ENCODE results near the gene TCF12. TPM values are rescaled to one million over a fixed set of nuclear protein-coding genes. Genes with fewer than 3 reads are reported as not detected.
A peak's percentile ranks its signal among the peaks of the same experiment; 100 is the strongest.
"Not testable (repeated sequence)": the region's sequence is repeated elsewhere in the genome, so short reads cannot be mapped to it uniquely, and the experiment has no call there.

Gene TCF12
- polyA plus RNA-seq, 1 donor (not counting 4 experiments of a cell fraction or from before 2014, with no cell fraction given), result 48.3 TPM

DNA sequence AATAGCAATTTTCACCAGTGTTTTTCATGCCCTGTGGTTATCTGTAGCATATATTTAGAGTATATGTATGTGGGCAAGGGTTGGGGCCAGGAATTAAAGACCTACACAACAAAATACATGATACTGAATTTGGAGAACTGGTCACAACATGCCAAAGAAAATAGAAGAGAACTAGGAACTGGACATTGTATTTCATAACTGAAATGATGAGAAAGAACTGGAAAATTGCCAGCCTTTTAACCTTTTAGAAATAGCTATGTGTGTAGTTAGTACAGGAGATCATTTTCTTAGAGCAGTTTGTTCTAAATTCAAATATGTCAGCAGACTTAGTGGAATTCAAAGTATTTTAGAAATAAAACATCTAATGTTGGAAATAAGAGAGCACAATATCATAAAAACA is 230.8 kb downstream of the TCF12 start:
- Histone ChIP-seq H3K4me1 (ENCODE audit: control insufficient read depth, extremely low read depth, insufficient read depth, low read length) (peaks cover 25% of the 10 kb centered on the region), H3K4me2 (ENCODE audit: control insufficient read depth, extremely low read depth, insufficient read depth, low read depth, low read length) (peak overlapping the region; percentile 3), H3K27me3 (ENCODE audit: control insufficient read depth, extremely low read depth, insufficient read depth, low read length) (no peaks in the 10 kb centered on the region), H3K36me3 (ENCODE audit: control insufficient read depth in 2 of 2, extremely low read depth in 1 of 2, insufficient read depth in 2 of 2, low read length in 2 of 2) (peaks cover 0 to 3% of the 10 kb centered on the region in 2 experiments), H2AFZ (ENCODE audit: control insufficient read depth, low read length) (no peak overlapping the region), H3K79me2 (ENCODE audit: control insufficient read depth, insufficient read depth, low read length) (peaks cover 2% of the 10 kb centered on the region), H3K4me3 (ENCODE audit: control insufficient read depth in 2 of 3, extremely low read depth in 1 of 3, insufficient read depth in 2 of 3, low read depth in 1 of 3, low read length in 3 of 3) (no peak overlapping the region), H4K20me1 (ENCODE audit: control insufficient read depth, extremely low read depth, insufficient read depth, low read length) (no peaks in the 10 kb centered on the region), H3K27ac (ENCODE audit: control insufficient read depth, insufficient read depth, low read length) (no peak overlapping the region), H3K9me1 (ENCODE audit: control insufficient read depth, extremely low read depth, insufficient read depth, low read length) (no peaks in the 10 kb centered on the region), H3K9me3 (ENCODE audit: control insufficient read depth, low read depth, low read length) (no peaks in the 10 kb centered on the region), H3K9ac (ENCODE audit: control insufficient read depth, extremely low read depth, insufficient read depth, low read length) (no peak overlapping the region)
- DNase-seq (ENCODE audit: low read depth, low spot score) (no peak), FAIRE-seq (peak; percentile 23)
- TF ChIP-seq EZH2 (IDR thresholded peaks at IDR 0.05; ENCODE audit: low read length), result no peak
- TF ChIP-seq, protein P1, sequence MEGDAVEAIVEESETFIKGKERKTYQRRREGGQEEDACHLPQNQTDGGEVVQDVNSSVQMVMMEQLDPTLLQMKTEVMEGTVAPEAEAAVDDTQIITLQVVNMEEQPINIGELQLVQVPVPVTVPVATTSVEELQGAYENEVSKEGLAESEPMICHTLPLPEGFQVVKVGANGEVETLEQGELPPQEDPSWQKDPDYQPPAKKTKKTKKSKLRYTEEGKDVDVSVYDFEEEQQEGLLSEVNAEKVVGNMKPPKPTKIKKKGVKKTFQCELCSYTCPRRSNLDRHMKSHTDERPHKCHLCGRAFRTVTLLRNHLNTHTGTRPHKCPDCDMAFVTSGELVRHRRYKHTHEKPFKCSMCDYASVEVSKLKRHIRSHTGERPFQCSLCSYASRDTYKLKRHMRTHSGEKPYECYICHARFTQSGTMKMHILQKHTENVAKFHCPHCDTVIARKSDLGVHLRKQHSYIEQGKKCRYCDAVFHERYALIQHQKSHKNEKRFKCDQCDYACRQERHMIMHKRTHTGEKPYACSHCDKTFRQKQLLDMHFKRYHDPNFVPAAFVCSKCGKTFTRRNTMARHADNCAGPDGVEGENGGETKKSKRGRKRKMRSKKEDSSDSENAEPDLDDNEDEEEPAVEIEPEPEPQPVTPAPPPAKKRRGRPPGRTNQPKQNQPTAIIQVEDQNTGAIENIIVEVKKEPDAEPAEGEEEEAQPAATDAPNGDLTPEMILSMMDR (optimal IDR thresholded peaks at IDR 0.05 in 1 of 3, IDR thresholded peaks at IDR 0.05 in 1 of 3, conservative IDR thresholded peaks at IDR 0.05 in 1 of 3; ENCODE audit: extremely low read depth in 1 of 3, insufficient read depth in 2 of 3, low read length in 3 of 3), result no peak
- dilution Hi-C loops (cut with MboI; ENCODE audit: extremely low pct_ligation_motif_present, low sequenced_read_pairs), result no loop called here

DNA sequence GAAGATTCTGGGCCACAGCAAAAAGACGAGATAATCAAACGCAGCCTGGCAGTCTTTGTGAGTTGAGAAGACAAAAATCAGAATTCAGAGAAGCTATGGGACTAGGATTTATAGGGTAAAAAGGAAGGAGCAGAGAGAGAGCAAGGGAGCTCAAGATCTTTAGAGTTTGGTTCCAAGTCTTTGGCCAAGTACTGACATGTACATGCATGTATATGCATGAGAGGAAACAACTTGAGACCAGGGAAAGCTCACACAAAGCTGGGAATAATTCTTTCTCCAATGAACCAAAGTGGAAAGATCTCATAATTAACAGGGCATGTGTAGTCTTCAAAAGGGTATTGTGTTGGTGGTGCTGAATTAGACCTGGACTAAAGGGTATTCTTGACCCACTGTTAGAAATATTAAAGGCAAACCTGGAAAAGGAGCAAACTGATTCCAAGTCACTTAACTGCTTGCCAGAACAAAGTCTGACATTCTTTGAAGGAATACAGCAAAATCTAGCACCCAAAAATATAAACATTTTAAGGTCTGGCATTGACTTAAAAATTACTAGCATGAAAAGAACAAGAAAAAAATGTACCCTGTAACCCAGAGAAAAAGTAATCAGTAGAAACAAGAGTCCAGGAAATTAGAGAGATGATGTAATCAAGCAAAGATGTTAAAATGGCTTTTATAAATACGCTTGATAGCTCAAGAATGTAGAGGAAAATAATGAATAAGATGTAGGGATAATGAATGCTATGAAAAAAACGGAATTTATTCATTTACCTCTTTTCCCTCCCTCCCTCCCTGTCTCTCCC is 231.8 kb downstream of the TCF12 start:
- H3K9me1 ChIP-seq (ENCODE audit: control insufficient read depth, extremely low read depth, insufficient read depth, low read length), result no peaks in the 10 kb centered on the region
- H3K4me2 ChIP-seq (ENCODE audit: control insufficient read depth, extremely low read depth, insufficient read depth, low read depth, low read length), result peak overlapping the region; percentile 81

DNA sequence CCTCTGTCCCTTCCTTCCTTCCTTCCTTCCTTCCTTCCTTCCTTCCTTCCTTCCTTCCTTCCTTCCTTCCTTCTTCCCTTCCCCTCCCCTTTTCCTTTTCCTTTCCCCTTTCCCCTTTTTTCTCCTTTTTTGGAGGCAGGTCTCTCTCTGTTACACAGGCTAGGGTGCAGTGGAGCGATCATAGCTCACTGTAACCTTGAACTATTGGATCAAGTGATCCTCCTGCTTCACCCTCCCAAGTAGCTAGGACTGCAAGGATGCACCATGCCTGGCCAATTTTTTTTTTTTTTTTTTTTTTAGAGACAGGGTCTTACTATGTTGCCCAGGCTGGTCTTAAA is 232.4 kb downstream of the TCF12 start:
- H3K4me3 ChIP-seq (ENCODE audit: control insufficient read depth in 2 of 3, extremely low read depth in 1 of 3, insufficient read depth in 2 of 3, low read depth in 1 of 3, low read length in 3 of 3); H2AFZ ChIP-seq (ENCODE audit: control insufficient read depth, low read length); H3K27me3 ChIP-seq (ENCODE audit: control insufficient read depth, extremely low read depth, insufficient read depth, low read length); FAIRE-seq; H3K9me1 ChIP-seq (ENCODE audit: control insufficient read depth, extremely low read depth, insufficient read depth, low read length); H3K79me2 ChIP-seq (ENCODE audit: control insufficient read depth, insufficient read depth, low read length); dilution Hi-C loops (cut with MboI; ENCODE audit: extremely low pct_ligation_motif_present, low sequenced_read_pairs); H3K36me3 ChIP-seq (ENCODE audit: control insufficient read depth in 2 of 2, extremely low read depth in 1 of 2, insufficient read depth in 2 of 2, low read length in 2 of 2); H4K20me1 ChIP-seq (ENCODE audit: control insufficient read depth, extremely low read depth, insufficient read depth, low read length); H3K9me3 ChIP-seq (ENCODE audit: control insufficient read depth, low read depth, low read length); DNase-seq (ENCODE audit: low read depth, low spot score); H3K27ac ChIP-seq (ENCODE audit: control insufficient read depth, insufficient read depth, low read length); H3K9ac ChIP-seq (ENCODE audit: control insufficient read depth, extremely low read depth, insufficient read depth, low read length); H3K4me2 ChIP-seq (ENCODE audit: control insufficient read depth, extremely low read depth, insufficient read depth, low read depth, low read length): not testable (repeated sequence)
- peaks cover 25% of the 10 kb centered on the region for H3K4me1 ChIP-seq (ENCODE audit: control insufficient read depth, extremely low read depth, insufficient read depth, low read length)

More for the DNA sequence above, 231.8 kb downstream of the TCF12 start:
- Histone ChIP-seq H2AFZ (ENCODE audit: control insufficient read depth, low read length) (no peak overlapping the region), H3K27ac (ENCODE audit: control insufficient read depth, insufficient read depth, low read length) (peak overlapping the region; percentile 1), H3K4me3 (ENCODE audit: control insufficient read depth in 2 of 3, extremely low read depth in 1 of 3, insufficient read depth in 2 of 3, low read depth in 1 of 3, low read length in 3 of 3) (peak overlapping the region in 2 of 3 experiments; percentile 2 to 45), H3K9ac (ENCODE audit: control insufficient read depth, extremely low read depth, insufficient read depth, low read length) (no peak overlapping the region), H3K4me1 (ENCODE audit: control insufficient read depth, extremely low read depth, insufficient read depth, low read length) (peaks cover 25% of the 10 kb centered on the region), H3K9me3 (ENCODE audit: control insufficient read depth, low read depth, low read length) (no peaks in the 10 kb centered on the region), H3K79me2 (ENCODE audit: control insufficient read depth, insufficient read depth, low read length) (peaks cover 2% of the 10 kb centered on the region), H3K36me3 (ENCODE audit: control insufficient read depth in 2 of 2, extremely low read depth in 1 of 2, insufficient read depth in 2 of 2, low read length in 2 of 2) (peaks cover 0 to 3% of the 10 kb centered on the region in 2 experiments), H3K27me3 (ENCODE audit: control insufficient read depth, extremely low read depth, insufficient read depth, low read length) (no peaks in the 10 kb centered on the region), H4K20me1 (ENCODE audit: control insufficient read depth, extremely low read depth, insufficient read depth, low read length) (no peaks in the 10 kb centered on the region)
- TF ChIP-seq, protein P1 (optimal IDR thresholded peaks at IDR 0.05 in 1 of 3, IDR thresholded peaks at IDR 0.05 in 1 of 3, conservative IDR thresholded peaks at IDR 0.05 in 1 of 3; ENCODE audit: extremely low read depth in 1 of 3, insufficient read depth in 2 of 3, low read length in 3 of 3), result no peak
- no peak for TF ChIP-seq EZH2 (IDR thresholded peaks at IDR 0.05; ENCODE audit: low read length)
- FAIRE-seq, result peak; percentile 94
- dilution Hi-C loops (cut with MboI; ENCODE audit: extremely low pct_ligation_motif_present, low sequenced_read_pairs), result no loop called here
- DNase-seq (ENCODE audit: low read depth, low spot score), result no peak

Data from keratinocyte (primary cell).